ENCODE measurements around the gene SYTL3.
A peak's percentile ranks its signal among the peaks of the same experiment; 100 is the strongest.
"Not testable (repeated sequence)": the region's sequence is repeated elsewhere in the genome, so short reads cannot be mapped to it uniquely, and the experiment has no call there.

Gene SYTL3

GRCh38 chr6:158656986-158657385 is 7.1 kb downstream of the SYTL3 start:
- H3K27me3 Mint-ChIP-seq; H3K36me3 Mint-ChIP-seq (ENCODE audit: low read depth); H3K4me3 Mint-ChIP-seq; H3K9me3 Mint-ChIP-seq; intact Hi-C loops (cut with micrococcal nuclease); H3K27ac Mint-ChIP-seq: not testable (repeated sequence)
- H3K4me1 Mint-ChIP-seq (ENCODE audit: low read depth), result peaks cover 65% of the 10 kb centered on the region

DNA sequence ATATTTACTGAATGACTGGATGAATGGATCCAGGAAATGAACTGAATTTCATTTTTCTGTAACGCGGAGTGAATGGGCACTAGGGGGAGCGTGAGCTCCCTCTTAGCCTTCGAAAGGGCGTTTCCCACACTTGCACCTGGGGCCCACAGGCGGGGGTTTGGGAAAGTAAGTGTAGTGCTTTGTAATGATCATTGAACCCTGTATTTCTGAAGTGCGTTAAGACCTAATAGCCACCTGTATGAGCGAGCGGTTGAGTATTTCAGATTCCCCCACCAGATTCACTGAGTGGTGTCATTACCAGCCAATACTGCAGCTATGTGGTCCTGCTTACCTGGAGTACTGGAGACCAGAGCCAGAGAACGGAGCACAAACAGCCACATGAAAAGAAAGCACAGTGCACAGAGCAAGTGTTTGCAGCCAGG is 10.5 kb downstream of the SYTL3 start:
- Mint-ChIP-seq H3K36me3 (ENCODE audit: low read depth) (no peaks in the 10 kb centered on the region), H3K4me1 (ENCODE audit: low read depth) (peaks cover 62% of the 10 kb centered on the region), H3K4me3 (no peak overlapping the region), H3K27ac (no peak overlapping the region), H3K27me3 (peaks cover 1% of the 10 kb centered on the region), H3K9me3 (no peaks in the 10 kb centered on the region)
- intact Hi-C loops (cut with micrococcal nuclease), result no loop called here

DNA sequence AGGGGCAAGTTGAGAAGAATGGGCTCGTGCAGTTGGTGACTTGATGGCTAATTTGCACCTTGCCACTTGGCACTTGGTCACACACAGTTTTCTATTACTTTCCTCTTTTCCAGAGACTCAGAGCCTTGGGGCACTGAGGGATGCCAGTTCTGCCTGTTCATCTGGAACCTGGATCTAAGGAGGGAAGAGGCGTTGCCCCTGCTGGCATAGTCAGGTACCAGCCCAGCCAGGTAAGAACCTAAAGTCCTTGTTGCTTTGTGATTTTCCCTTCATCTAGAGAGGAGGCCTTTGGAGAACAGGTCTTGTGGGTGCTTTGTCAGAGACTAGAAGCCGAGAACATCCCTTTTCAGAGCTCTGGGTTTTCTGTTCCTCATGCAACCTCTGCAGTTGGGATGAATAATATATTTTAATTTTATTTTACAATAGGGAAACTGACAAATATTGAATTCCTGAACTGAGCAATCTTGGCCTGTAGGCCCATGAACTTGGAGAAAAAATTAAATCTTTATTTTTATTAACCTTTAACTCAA is 11.4 kb downstream of the SYTL3 start:
- Mint-ChIP-seq H3K4me1 (ENCODE audit: low read depth) (peaks cover 58% of the 10 kb centered on the region), H3K27ac (peak overlapping the region; percentile 12), H3K36me3 (ENCODE audit: low read depth) (no peaks in the 10 kb centered on the region), H3K9me3 (no peaks in the 10 kb centered on the region), H3K4me3 (no peak overlapping the region), H3K27me3 (peaks cover under 1% of the 10 kb centered on the region)
- intact Hi-C loops (cut with micrococcal nuclease), result no loop called here

DNA sequence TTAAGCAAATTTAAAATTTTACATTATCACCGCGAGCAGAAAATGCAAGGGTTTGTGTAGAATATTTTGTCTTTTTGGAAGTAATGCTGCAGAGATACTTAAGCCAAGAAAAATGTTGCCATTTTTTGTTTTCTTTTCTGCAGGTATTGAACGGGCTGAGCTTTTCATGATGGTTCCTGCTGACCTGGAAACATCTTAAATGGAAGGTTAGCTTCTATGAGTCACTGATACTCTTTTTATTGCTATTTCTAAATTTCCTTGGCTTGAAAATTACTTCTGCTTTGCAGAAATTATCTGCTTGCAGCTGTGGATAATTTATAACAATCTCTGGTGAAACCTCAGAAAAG is 12.7 kb downstream of the SYTL3 start:
- H3K27ac Mint-ChIP-seq, result peak overlapping the region; percentile 65
- H3K36me3 Mint-ChIP-seq (ENCODE audit: low read depth), result no peaks in the 10 kb centered on the region

GRCh38 chr6:158662954-158663624 is 13.2 kb downstream of the SYTL3 start:
- H3K36me3 Mint-ChIP-seq (ENCODE audit: low read depth), result no peaks in the 10 kb centered on the region
- peak overlapping the region; percentile 68 for H3K4me3 Mint-ChIP-seq

More for the DNA sequence above, 12.7 kb downstream of the SYTL3 start:
- Mint-ChIP-seq H3K9me3 (no peaks in the 10 kb centered on the region), H3K4me3 (no peak overlapping the region), H3K4me1 (ENCODE audit: low read depth) (peaks cover 64% of the 10 kb centered on the region), H3K27me3 (no peaks in the 10 kb centered on the region)
- intact Hi-C loops (cut with micrococcal nuclease), result no loop called here

DNA sequence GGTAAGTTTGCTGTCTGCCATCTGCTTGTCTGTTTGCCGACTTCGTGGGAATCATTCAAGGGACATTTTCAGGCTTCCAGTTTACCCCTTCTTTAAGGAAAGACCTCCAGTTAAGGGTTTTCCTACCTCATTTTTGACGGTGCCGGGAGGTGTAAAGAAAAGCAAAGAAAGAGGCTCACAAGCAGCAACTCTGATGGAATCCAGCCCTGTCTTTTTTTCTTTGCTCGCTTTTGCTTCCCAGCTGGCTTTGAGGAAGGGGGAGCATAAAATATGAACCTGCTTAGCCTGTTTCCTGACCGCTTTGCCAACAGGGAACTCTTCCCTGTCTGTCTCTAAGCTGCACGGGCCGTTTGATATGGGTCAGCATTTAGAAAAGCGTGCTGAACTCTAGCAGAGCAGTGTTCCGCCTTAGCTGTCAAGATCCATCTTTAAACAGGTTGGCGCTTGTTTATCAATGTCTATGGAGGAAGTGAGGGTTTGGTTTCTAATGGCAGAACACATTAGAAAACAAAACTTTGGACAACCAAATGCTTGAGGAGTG is 13.8 kb downstream of the SYTL3 start:
- intact Hi-C loops (cut with micrococcal nuclease), result no loop called here
- peak overlapping the region; percentile 68 for H3K4me3 Mint-ChIP-seq
- no peaks in the 10 kb centered on the region for H3K27me3 Mint-ChIP-seq
- peak overlapping the region; percentile 65 for H3K27ac Mint-ChIP-seq
- H3K36me3 Mint-ChIP-seq (ENCODE audit: low read depth), result no peaks in the 10 kb centered on the region
- H3K4me1 Mint-ChIP-seq (ENCODE audit: low read depth), result peaks cover 72% of the 10 kb centered on the region
- no peaks in the 10 kb centered on the region for H3K9me3 Mint-ChIP-seq

More at GRCh38 chr6:158662954-158663624, 13.2 kb downstream of the SYTL3 start:
- intact Hi-C loops (cut with micrococcal nuclease), result no loop called here
- H3K4me1 Mint-ChIP-seq (ENCODE audit: low read depth), result peaks cover 67% of the 10 kb centered on the region
- H3K27ac Mint-ChIP-seq, result peak overlapping the region; percentile 65
- H3K27me3 Mint-ChIP-seq, result no peaks in the 10 kb centered on the region
- no peaks in the 10 kb centered on the region for H3K9me3 Mint-ChIP-seq

- Mint-ChIP-seq H3K9me3 (no peaks in the 10 kb centered on the region), H3K4me1 (ENCODE audit: low read depth) (peaks cover 69% of the 10 kb centered on the region), H3K27me3 (no peaks in the 10 kb centered on the region), H3K36me3 (ENCODE audit: low read depth) (no peaks in the 10 kb centered on the region), H3K4me3 (no peak overlapping the region), H3K27ac (peak overlapping the region; percentile 20)
- intact Hi-C loops (cut with micrococcal nuclease), result no loop called here
These were observed 15.5 kb downstream of the SYTL3 start for GRCh38 chr6:158665332-158665731.

- peak overlapping the region; percentile 27 for H3K4me3 Mint-ChIP-seq
- H3K9me3 Mint-ChIP-seq, result no peaks in the 10 kb centered on the region
- H3K27me3 Mint-ChIP-seq, result no peaks in the 10 kb centered on the region
- intact Hi-C loops (cut with micrococcal nuclease), result loop anchor here (1.0 to 2.0 kb wide), 2 partner anchors 20 to 22 kb away; partner anchors contain the start of gene DYNLT1
- peaks cover 58% of the 10 kb centered on the region for H3K4me1 Mint-ChIP-seq (ENCODE audit: low read depth)
- H3K36me3 Mint-ChIP-seq (ENCODE audit: low read depth), result no peaks in the 10 kb centered on the region
- peak overlapping the region; percentile 94 for H3K27ac Mint-ChIP-seq
These were observed 16.9 kb downstream of the SYTL3 start for GRCh38 chr6:158666628-158667359.

DNA sequence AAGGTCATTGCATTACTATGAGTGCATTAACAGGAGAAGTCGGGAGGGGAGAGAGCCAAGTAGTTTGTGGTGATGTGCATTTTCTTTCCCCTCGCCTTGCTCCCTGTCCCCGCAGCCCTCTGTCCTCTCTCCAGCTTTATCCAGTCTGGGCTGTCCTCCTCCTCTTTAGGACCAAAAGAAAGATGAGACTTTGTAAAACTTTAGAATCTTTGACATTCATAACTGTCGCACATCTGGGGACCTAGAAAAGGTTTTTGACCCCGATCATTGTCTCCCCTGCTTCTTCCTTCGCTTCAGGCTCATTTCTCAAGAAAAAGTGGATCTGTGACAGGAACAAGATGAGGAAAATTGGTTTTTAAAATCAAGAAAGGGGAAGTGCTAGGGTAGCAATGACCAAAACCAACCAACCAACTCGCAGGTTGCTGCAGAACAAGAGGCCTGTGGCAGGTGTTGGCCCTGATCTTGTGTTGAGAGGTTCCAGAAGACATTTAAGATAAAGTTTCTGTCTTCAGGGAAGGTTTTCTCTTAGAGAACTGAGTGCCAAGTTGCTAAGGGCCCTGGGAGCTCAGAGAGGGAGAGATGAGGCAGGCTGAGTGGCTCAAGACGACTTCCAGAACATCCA is 17.6 kb downstream of the SYTL3 start:
- peaks cover 58% of the 10 kb centered on the region for H3K4me1 Mint-ChIP-seq (ENCODE audit: low read depth)
- intact Hi-C loops (cut with micrococcal nuclease), result loop anchor here (1.0 to 2.0 kb wide), 2 partner anchors 19 to 23 kb away; partner anchors contain the start of gene DYNLT1
- no peaks in the 10 kb centered on the region for H3K9me3 Mint-ChIP-seq
- H3K27ac Mint-ChIP-seq, result peak overlapping the region; percentile 94
- peak overlapping the region; percentile 27 for H3K4me3 Mint-ChIP-seq
- no peaks in the 10 kb centered on the region for H3K27me3 Mint-ChIP-seq
- H3K36me3 Mint-ChIP-seq (ENCODE audit: low read depth), result no peaks in the 10 kb centered on the region

DNA sequence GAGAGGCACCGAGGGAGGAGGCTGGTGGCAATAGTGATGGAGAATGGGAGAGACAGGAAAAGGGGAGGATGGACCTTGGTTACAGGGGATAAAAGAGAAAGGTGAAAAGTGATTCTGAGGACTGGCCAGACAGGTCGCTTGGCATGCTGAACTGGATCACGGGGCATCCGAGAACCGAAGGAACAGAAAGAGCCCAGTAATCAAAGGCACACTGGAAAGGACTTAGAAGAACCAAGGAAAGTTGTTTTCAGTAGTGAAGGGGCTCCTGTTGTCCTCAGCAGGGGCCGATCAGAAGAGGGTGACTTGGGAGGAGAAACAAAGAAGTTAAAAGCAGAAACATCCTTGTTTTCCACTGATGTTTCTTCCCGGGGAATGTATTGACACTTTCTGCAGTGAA is 18.9 kb downstream of the SYTL3 start:
- Mint-ChIP-seq H3K27me3 (no peaks in the 10 kb centered on the region), H3K27ac (peak overlapping the region; percentile 24)
- intact Hi-C loops (cut with micrococcal nuclease), result no loop called here

DNA sequence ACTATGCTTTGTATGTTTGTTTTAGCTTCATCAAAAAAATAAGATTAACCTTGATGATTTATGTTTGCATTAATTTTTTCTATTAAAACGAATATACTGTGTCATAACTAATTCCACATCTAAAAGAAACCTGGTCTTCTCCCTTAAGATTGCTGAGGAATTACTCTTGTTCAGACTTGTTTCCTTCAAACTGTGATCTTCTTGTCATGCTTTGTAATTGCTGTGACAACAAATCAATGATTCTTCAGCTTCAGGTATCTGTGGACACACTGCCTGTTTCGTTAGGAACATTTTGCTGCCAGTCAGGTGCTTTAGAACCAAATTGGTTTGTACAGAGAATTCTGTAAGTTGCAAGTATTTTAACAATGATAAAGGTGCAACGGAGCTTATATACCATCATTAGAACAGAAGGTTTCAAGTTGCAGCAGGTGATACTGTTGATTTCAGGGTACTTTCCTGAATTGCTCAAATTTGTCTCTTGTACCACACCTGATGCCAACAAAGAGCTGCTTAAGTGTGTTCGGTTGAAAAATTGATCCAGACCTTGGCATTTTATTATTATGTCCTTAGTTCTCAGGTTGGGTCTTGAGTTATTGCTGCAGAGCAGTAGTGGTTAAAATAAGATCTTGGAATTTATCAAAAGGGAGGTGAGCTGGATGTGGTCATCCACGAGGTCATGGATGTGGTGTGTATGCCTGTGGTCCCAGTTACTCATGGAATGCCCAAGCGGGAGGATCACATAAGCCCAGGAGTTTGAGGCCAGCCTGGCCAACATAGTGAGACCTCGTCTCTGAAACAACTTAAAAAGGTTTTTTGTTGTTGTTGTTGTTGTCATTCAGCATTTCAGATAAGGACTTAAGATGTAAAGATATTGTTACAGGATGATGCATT is 19.5 kb downstream of the SYTL3 start:
- intact Hi-C loops (cut with micrococcal nuclease), result no loop called here
- no peaks in the 10 kb centered on the region for H3K36me3 Mint-ChIP-seq (ENCODE audit: low read depth)
- no peak overlapping the region for H3K27ac Mint-ChIP-seq
- no peaks in the 10 kb centered on the region for H3K9me3 Mint-ChIP-seq
- H3K27me3 Mint-ChIP-seq, result no peaks in the 10 kb centered on the region
- peaks cover 40% of the 10 kb centered on the region for H3K4me1 Mint-ChIP-seq (ENCODE audit: low read depth)
- H3K4me3 Mint-ChIP-seq, result no peak overlapping the region

More for the DNA sequence above, 18.9 kb downstream of the SYTL3 start:
- H3K4me1 Mint-ChIP-seq (ENCODE audit: low read depth), result peaks cover 47% of the 10 kb centered on the region
- no peaks in the 10 kb centered on the region for H3K9me3 Mint-ChIP-seq
- no peak overlapping the region for H3K4me3 Mint-ChIP-seq
- no peaks in the 10 kb centered on the region for H3K36me3 Mint-ChIP-seq (ENCODE audit: low read depth)

- H3K4me3 Mint-ChIP-seq; H3K27ac Mint-ChIP-seq; H3K9me3 Mint-ChIP-seq; H3K36me3 Mint-ChIP-seq (ENCODE audit: low read depth); H3K27me3 Mint-ChIP-seq; intact Hi-C loops (cut with micrococcal nuclease): not testable (repeated sequence)
- H3K4me1 Mint-ChIP-seq (ENCODE audit: low read depth), result peaks cover 19% of the 10 kb centered on the region
These were observed 22.3 kb downstream of the SYTL3 start for GRCh38 chr6:158672119-158672518.

DNA sequence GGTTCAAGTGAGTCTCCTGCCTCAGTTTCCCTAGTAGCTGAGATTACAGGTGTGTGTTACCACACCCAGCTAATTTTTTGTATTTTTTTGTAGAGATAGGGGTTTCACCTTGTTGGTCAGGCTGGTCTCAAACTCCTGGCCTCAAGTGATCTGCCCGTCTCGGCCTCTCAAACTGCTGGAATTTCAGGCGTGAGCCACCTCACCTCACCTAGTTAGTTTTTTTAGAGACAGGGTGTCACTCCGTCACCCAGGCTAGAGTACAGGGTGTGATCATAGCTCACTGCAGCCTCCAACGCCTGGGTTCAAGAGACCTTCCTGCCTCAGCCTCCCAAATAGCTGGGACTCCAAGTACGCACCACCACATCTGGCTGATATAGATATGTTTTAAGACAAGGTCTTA is 22.9 kb downstream of the SYTL3 start:
- Mint-ChIP-seq H3K9me3 (no peaks in the 10 kb centered on the region), H3K4me3 (no peak overlapping the region), H3K36me3 (ENCODE audit: low read depth) (no peaks in the 10 kb centered on the region), H3K27ac (peak overlapping the region; percentile 27), H3K4me1 (ENCODE audit: low read depth) (peaks cover 13% of the 10 kb centered on the region), H3K27me3 (no peaks in the 10 kb centered on the region)
- intact Hi-C loops (cut with micrococcal nuclease), result no loop called here
